ENCODE data around the gene IKZF4. TPM values are rescaled to one million over a fixed set of nuclear protein-coding genes. Genes with fewer than 3 reads are reported as not detected.

Gene IKZF4
- total and polyA plus RNA-seq, 2 experiments from 2014 or later = 4.6 to 9.0 TPM

GRCh38 chr12:56018356-56018755 is 2.5 kb upstream of the IKZF4 start (continued):
- no peak for TF ChIP-seq ZNF462 (CRISPR knock-in tag; IDR thresholded peaks at IDR 0.05)
- TF ChIP-seq NANOG (IDR thresholded peaks at IDR 0.05; ENCODE audit: borderline replicate concordance) = no peak
- no peak for TF ChIP-seq ZNF331 (CRISPR knock-in tag; IDR thresholded peaks at IDR 0.05; ENCODE audit: low read depth)

GRCh38 chr12:56021889-56022497 is 1.1 kb downstream of the IKZF4 start:
- H3K79me2 ChIP-seq (replicated peaks; ENCODE audit: insufficient read depth) = peaks cover 5% of the 10 kb centered on the region
- no peak for DNase-seq (ENCODE audit: low spot score)
- peak overlapping the region; percentile 52 for H2AFZ ChIP-seq
- 0 out of 3 replicates have a peak, but pooled peaks have one; percentile 2 for ATAC-seq
- Mint-ChIP-seq H3K27me3 (ENCODE audit: insufficient read depth, low read depth, poor library complexity) (peaks cover 19% of the 10 kb centered on the region), H3K4me3 (peak overlapping the region; percentile 83), H3K27ac (peak overlapping the region; percentile 91; the same call in 1 of the 2 replicates), H3K4me1 (peaks cover 28% of the 10 kb centered on the region), H3K36me3 (ENCODE audit: low read depth) (peaks cover 24% of the 10 kb centered on the region), H3K9me3 (no peaks in the 10 kb centered on the region; the same call in 2 of the 3 replicates)
- H3K27ac ChIP-seq (ENCODE audit: low read depth) = no peak overlapping the region
- H3K4me3 ChIP-seq = peak overlapping the region; percentile 61
- H3F3A ChIP-seq (replicated peaks; ENCODE audit: low read depth) = peaks cover 21% of the 10 kb centered on the region; the same call in 1 of the 2 replicates
- peaks cover 22% of the 10 kb centered on the region for H3K4me1 ChIP-seq (ENCODE audit: insufficient read depth)
- no peaks in the 10 kb centered on the region for H3K27me3 ChIP-seq (ENCODE audit: insufficient read depth)
- no peaks in the 10 kb centered on the region for H4K20me1 ChIP-seq (replicated peaks; ENCODE audit: insufficient read depth)
- peak overlapping the region; percentile 91 for H3K4me2 ChIP-seq
- H3K9me2 ChIP-seq (ENCODE audit: insufficient read depth) = no peaks in the 10 kb centered on the region
- H3K36me3 ChIP-seq (ENCODE audit: insufficient read depth) = peaks cover 9% of the 10 kb centered on the region
- TF ChIP-seq ETS1 (IDR thresholded peaks at IDR 0.05) = no peak
- TF ChIP-seq EZH2 (IDR thresholded peaks at IDR 0.05; ENCODE audit: low read depth, unreplicated experiment) = no peak
- no peak for TF ChIP-seq REST (IDR thresholded peaks at IDR 0.05; ENCODE audit: unreplicated experiment)
- TF ChIP-seq CTCF (conservative IDR thresholded peaks at IDR 0.05; ENCODE audit: low read depth in 2 of 2) = no peak
- no peak for TF ChIP-seq POLR2AphosphoS5 (IDR thresholded peaks at IDR 0.05; ENCODE audit: low read depth)
- no peak for TF ChIP-seq ZNF114 (CRISPR knock-in tag; IDR thresholded peaks at IDR 0.05)
- no peak for TF ChIP-seq JUNB (IDR thresholded peaks at IDR 0.05; ENCODE audit: unreplicated experiment)
- TF ChIP-seq STAT1 (IDR thresholded peaks at IDR 0.05; ENCODE audit: unreplicated experiment) = no peak
- no peak for TF ChIP-seq CREB1 (CRISPR knock-in tag; IDR thresholded peaks at IDR 0.05; ENCODE audit: low read depth)
- TF ChIP-seq EZH2phosphoT487 (IDR thresholded peaks at IDR 0.05; ENCODE audit: unreplicated experiment) = no peak
